IMR-90 (cell line): ENCODE measurements around the gene TNS1. TPM values are rescaled to one million over a fixed set of nuclear protein-coding genes. Genes with fewer than 3 reads are reported as not detected.

Source experiments
- ATAC-seq: fragments of 200-7000 bp; cut with Tn5 transposase; 2 replicates; pipeline ENCODE4 v1.9.1; 2020; ENCODE audit warnings: low read depth, mild to moderate bottlenecking, moderate library complexity
- BruUV-seq: library from RNA; stranded (reverse); fragments of 400-500 nt; replicated peaks from 2 replicates; lab custom pipeline; 2021; lab: Mats Ljungman, UMichigan
- CTCF ChIA-PET: fragments of 300-600 bp; formaldehyde crosslinking; extraction: SDS; loops from one replicate; lab custom pipeline; 2021; ENCODE audit warnings: antibody characterized with exemption; lab: Yijun Ruan, JAX
- POLR2A ChIA-PET: fragments of 300-600 bp; sonication (Branson Sonifier 250); formaldehyde crosslinking; loops from one replicate; lab custom pipeline; 2022; ENCODE audit warnings: antibody characterized with exemption; ENCODE audit not compliant: unreplicated experiment; lab: Charles Lee
- DNase-seq: peaks from one replicate; pipeline ENCODE4 v3.0.0; 2013
- H2AFZ ChIP-seq: replicated peaks from 2 replicates; pipeline ENCODE3; 2013; ENCODE audit warnings: low read length, mild to moderate bottlenecking; ENCODE audit not compliant: poor library complexity
- H2AK5ac ChIP-seq: 2 replicates; pipeline ENCODE4 v1.6.1; 2013; ENCODE audit warnings: low read depth, low read length, inconsistent platforms
- H2AK9ac ChIP-seq: replicated peaks from 2 replicates; pipeline ENCODE3; 2013; ENCODE audit warnings: mild to moderate bottlenecking, low read depth, low read length, moderate library complexity; ENCODE audit not compliant: poor library complexity
- H2BK120ac ChIP-seq: 2 replicates; pipeline ENCODE4 v1.6.1; 2013; ENCODE audit warnings: low read depth, low read length, inconsistent platforms
- H2BK15ac ChIP-seq: 3 replicates; pipeline ENCODE4 v1.6.1; 2013; ENCODE audit warnings: low read depth, low read length, inconsistent platforms
- H2BK20ac ChIP-seq: 2 replicates; pipeline ENCODE4 v1.6.1; 2013; ENCODE audit warnings: low read depth, mild to moderate bottlenecking, inconsistent platforms, low read length, moderate library complexity
- H2BK5ac ChIP-seq: 2 replicates; pipeline ENCODE4 v1.6.1; 2013; ENCODE audit warnings: mild to moderate bottlenecking, low read depth, low read length, inconsistent platforms; ENCODE audit not compliant: poor library complexity, severe bottlenecking
- H3K14ac ChIP-seq: replicated peaks from 2 replicates; pipeline ENCODE4 v1.6.1; 2013; ENCODE audit warnings: low read depth, low read length, inconsistent platforms
- H3K18ac ChIP-seq: 2 replicates; pipeline ENCODE4 v1.6.1; 2013; ENCODE audit warnings: low read depth, low read length, control low read depth
- H3K23ac ChIP-seq: 2 replicates; pipeline ENCODE4 v1.6.1; 2013; ENCODE audit warnings: low read depth, low read length, inconsistent platforms
- H3K27ac ChIP-seq: 2 replicates; pipeline ENCODE4 v1.5.1; 2013; ENCODE audit warnings: mild to moderate bottlenecking, control low read depth, low read length; ENCODE audit not compliant: insufficient read depth
- H3K27me3 ChIP-seq: 2 replicates; pipeline ENCODE4 v1.6.1; 2013; ENCODE audit warnings: low read length; ENCODE audit not compliant: control insufficient read depth, insufficient read depth
- H3K36me3 ChIP-seq: 2 replicates; pipeline ENCODE4 v1.6.1; 2013; ENCODE audit warnings: low read length, mixed read lengths; ENCODE audit not compliant: control insufficient read depth, insufficient read depth
- H3K4ac ChIP-seq: 2 replicates; pipeline ENCODE4 v1.6.1; 2013; ENCODE audit warnings: low read depth, low read length, inconsistent platforms
- H3K4me1 ChIP-seq: 2 replicates; pipeline ENCODE4 v1.6.1; 2013; ENCODE audit warnings: low read length, mixed read lengths; ENCODE audit not compliant: control insufficient read depth, insufficient read depth
- H3K4me2 ChIP-seq: 2 replicates; pipeline ENCODE4 v1.6.1; 2013; ENCODE audit warnings: low read depth, mild to moderate bottlenecking, control low read depth, low read length, moderate library complexity
- H3K4me3 ChIP-seq: 2 replicates; pipeline ENCODE4 v1.5.1; 2013; ENCODE audit warnings: low read depth, mild to moderate bottlenecking, control low read depth, low read length, moderate library complexity; ENCODE audit not compliant: insufficient read depth
- H3K56ac ChIP-seq: 2 replicates; pipeline ENCODE4 v1.6.1; 2013; ENCODE audit warnings: low read length, inconsistent platforms; ENCODE audit not compliant: insufficient read depth; ENCODE audit errors: extremely low read depth
- H3K79me1 ChIP-seq, 2 experiments: 2 replicates each; pipeline ENCODE4 v1.6.1; 2013; ENCODE audit warnings: low read length in 2 of 2, inconsistent platforms in 1 of 2, low read depth in 1 of 2
- H3K9ac ChIP-seq: 2 replicates; pipeline ENCODE4 v1.6.1; 2013; ENCODE audit warnings: low read depth, low read length, control low read depth
- H3K9me1 ChIP-seq: 2 replicates; pipeline ENCODE4 v1.6.1; 2013; ENCODE audit warnings: low read length, inconsistent platforms; ENCODE audit not compliant: insufficient read depth
- H3K9me3 ChIP-seq: 2 replicates; pipeline ENCODE4 v1.6.1; 2013; ENCODE audit warnings: low read length; ENCODE audit not compliant: control insufficient read depth, insufficient read depth
- H4K20me1 ChIP-seq: 2 replicates; pipeline ENCODE4 v1.6.1; 2013; ENCODE audit warnings: low read length, inconsistent platforms; ENCODE audit not compliant: insufficient read depth
- H4K5ac ChIP-seq: 2 replicates; pipeline ENCODE4 v1.6.1; 2013; ENCODE audit warnings: mild to moderate bottlenecking, low read depth, low read length, control low read depth
- H4K8ac ChIP-seq, 2 experiments: 2 replicates each; pipeline ENCODE4 v1.6.1; 2013; ENCODE audit warnings: low read depth in 2 of 2, low read length in 2 of 2, control low read depth in 1 of 2, inconsistent platforms in 1 of 2
- H4K91ac ChIP-seq: 2 replicates; pipeline ENCODE4 v1.6.1; 2013; ENCODE audit warnings: low read depth, low read length, inconsistent platforms; ENCODE audit not compliant: insufficient read depth
- FOS ChIP-seq: fragments of 150-350 bp; IDR thresholded peaks from 2 replicates; pipeline ENCODE4 v1.6.1; 2016; ENCODE audit warnings: low read depth, low read length
- MAFK ChIP-seq: IDR thresholded peaks from 2 replicates; pipeline ENCODE4 v1.6.1; 2012; ENCODE audit warnings: low read depth, low read length, improper control_type of control experiment
- RAD21 ChIP-seq: IDR thresholded peaks from 2 replicates; pipeline ENCODE4 v1.6.1; 2012; ENCODE audit warnings: low read length, improper control_type of control experiment
- RCOR1 ChIP-seq: IDR thresholded peaks from 2 replicates; pipeline ENCODE4 v1.6.1; 2012; ENCODE audit warnings: mild to moderate bottlenecking, low read length, improper control_type of control experiment; ENCODE audit not compliant: insufficient replicate concordance
- WGBS, 2 experiments: methylation state at CpG; one replicate each; pipeline versions ENCODE4 v1.1.5 to v1.1.7; 2013; ENCODE audit warnings: missing lambda C conversion rate in 2 of 2; ENCODE audit not compliant: insufficient read length in 1 of 2; ENCODE audit errors: extremely low coverage in 2 of 2; 5-methylcytosine and 5-hydroxymethylcytosine counted together
- dilution Hi-C: fragments of 300-500 bp; cut with HindIII; formaldehyde crosslinking; loops from one replicate; pipeline ENCODE4 v1.14.3; 2018; ENCODE audit warnings: low sequenced_read_pairs; ENCODE audit not compliant: unreplicated experiment
- in situ Hi-C: fragments of 300-500 bp; cut with MboI; formaldehyde crosslinking; loops from 3 replicates; pipeline ENCODE4 v1.14.3; 2019; ENCODE audit warnings: low sequenced_read_pairs, inconsistent platforms, mixed read lengths
- intact Hi-C: fragments of 100-400 bp; cut with micrococcal nuclease; formaldehyde crosslinking; loops from 2 replicates; pipeline ENCODE4 v1.10.0; 2022
- polyA plus RNA-seq, 3 experiments: library from polyadenylated mRNA; depleted of rRNA; stranded (reverse); fragments of >200 nt; gene quantifications; 2 replicates each; pipeline ENCODE4 v1.2.3, GENCODE V29; 2012; ENCODE audit warnings: low replicate concordance in 1 of 3
- total RNA-seq: library from RNA; depleted of rRNA; stranded (reverse); fragments of >200 nt; gene quantifications from 2 replicates; pipeline ENCODE4 v1.2.3, GENCODE V29; 2012
- TF ChIP-seq, protein P1 (sequence below): conservative IDR thresholded peaks from 2 replicates; pipeline ENCODE4 v1.5.1; 2012; ENCODE audit warnings: mild to moderate bottlenecking, low read depth, low read length, improper control_type of control experiment

TNS1 gene
- total and polyA plus RNA-seq, 2 of the 4 experiments (the other 2 are of a cell fraction) = 41.1 to 45.2 TPM

DNA sequence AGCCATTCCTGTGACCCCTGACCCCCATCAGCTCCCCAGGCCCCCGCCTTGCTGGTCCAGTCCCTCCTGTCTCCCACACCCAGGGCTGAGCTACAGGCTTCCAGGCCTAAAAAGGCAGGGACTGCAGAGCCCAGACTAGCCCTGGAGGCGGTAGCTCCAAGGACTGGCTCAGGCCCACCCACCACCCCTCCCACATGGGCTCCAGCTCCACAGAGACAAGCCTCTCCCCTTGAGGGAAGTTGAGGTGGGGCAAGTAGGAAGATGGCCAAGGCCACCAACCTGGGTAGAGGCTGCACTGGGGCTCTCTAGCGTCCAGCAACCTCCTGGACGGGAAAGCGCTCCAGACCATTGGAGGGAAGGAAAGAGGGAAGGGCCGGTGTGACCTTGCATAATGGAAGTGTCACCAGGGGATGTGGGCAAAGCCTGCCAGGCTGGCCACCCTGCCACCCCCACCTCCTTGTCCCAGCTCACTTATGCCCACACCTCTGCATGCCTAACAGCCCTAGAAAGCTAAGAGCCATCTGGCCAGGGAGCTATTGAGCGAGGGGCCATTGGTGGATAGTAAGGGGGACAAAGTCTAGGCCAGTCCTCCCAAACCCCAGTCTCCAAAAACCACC lies 63.1 kb downstream of the TNS1 start:
- dilution Hi-C loops = no loop called here
- CTCF ChIA-PET = no interaction called here

More for the DNA sequence above, 63.1 kb downstream of the TNS1 start:
- no peak overlapping the region for H2BK120ac ChIP-seq
- intact Hi-C loops (no loop called here), in situ Hi-C loops (no loop called here)
- peaks cover 37% of the 10 kb centered on the region for H4K20me1 ChIP-seq
- H4K5ac ChIP-seq = no peak overlapping the region
- DNase-seq (no peak), ATAC-seq (no peak)
- no peak overlapping the region for H2BK15ac ChIP-seq
- peaks cover 58% of the 10 kb centered on the region for H3K4me1 ChIP-seq
- no peak overlapping the region for H3K4ac ChIP-seq
- no peak overlapping the region for H3K56ac ChIP-seq
- H3K9me3 ChIP-seq = no peaks in the 10 kb centered on the region
- no peak overlapping the region for H4K8ac ChIP-seq
- peaks cover 12 to 90% of the 10 kb centered on the region in 2 experiments for H3K79me1 ChIP-seq
- WGBS, 2 experiments = no CpG with 5 or more reads among the region's 7 CpGs
- H3K36me3 ChIP-seq = peaks cover 2% of the 10 kb centered on the region; the same call in 1 of the 2 replicates
- H2BK20ac ChIP-seq = no peak overlapping the region
- no peak overlapping the region for H3K4me2 ChIP-seq
- H3K4me3 ChIP-seq = no peak overlapping the region
- H2AFZ ChIP-seq = peak overlapping the region; percentile 17
- peak overlapping the region; percentile 48 for H2AK9ac ChIP-seq
- no peak overlapping the region for H3K18ac ChIP-seq
- H2BK5ac ChIP-seq = no peak overlapping the region
- H3K14ac ChIP-seq = no peak overlapping the region
- no peak overlapping the region for H4K91ac ChIP-seq
- no peaks in the 10 kb centered on the region for H3K27me3 ChIP-seq
- no peak overlapping the region for H3K9ac ChIP-seq
- 0 out of 2 replicates have a peak overlapping the region, but pooled peaks have one; percentile 14 for H3K23ac ChIP-seq
- peak overlapping the region; percentile 55 for H2AK5ac ChIP-seq
- BruUV-seq = no TSS peak
- TF ChIP-seq RAD21 = no peak
- no peak for TF ChIP-seq RCOR1
- TF ChIP-seq, protein P1, sequence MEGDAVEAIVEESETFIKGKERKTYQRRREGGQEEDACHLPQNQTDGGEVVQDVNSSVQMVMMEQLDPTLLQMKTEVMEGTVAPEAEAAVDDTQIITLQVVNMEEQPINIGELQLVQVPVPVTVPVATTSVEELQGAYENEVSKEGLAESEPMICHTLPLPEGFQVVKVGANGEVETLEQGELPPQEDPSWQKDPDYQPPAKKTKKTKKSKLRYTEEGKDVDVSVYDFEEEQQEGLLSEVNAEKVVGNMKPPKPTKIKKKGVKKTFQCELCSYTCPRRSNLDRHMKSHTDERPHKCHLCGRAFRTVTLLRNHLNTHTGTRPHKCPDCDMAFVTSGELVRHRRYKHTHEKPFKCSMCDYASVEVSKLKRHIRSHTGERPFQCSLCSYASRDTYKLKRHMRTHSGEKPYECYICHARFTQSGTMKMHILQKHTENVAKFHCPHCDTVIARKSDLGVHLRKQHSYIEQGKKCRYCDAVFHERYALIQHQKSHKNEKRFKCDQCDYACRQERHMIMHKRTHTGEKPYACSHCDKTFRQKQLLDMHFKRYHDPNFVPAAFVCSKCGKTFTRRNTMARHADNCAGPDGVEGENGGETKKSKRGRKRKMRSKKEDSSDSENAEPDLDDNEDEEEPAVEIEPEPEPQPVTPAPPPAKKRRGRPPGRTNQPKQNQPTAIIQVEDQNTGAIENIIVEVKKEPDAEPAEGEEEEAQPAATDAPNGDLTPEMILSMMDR = no peak
- no peak for TF ChIP-seq FOS
- TF ChIP-seq MAFK = no peak
- no peak overlapping the region for H3K27ac ChIP-seq
- POLR2A ChIA-PET = no interaction called here
- H3K9me1 ChIP-seq = peaks cover 48% of the 10 kb centered on the region
